ENCODE data around the gene MYO1B.

The MYO1B gene

GRCh38 chr2:191327484-191327883 lies 82.3 kb downstream of the MYO1B start:
- DNase-seq, result no peak

GRCh38 chr2:191328150-191328809 lies 83.1 kb downstream of the MYO1B start:
- DNase-seq, result no peak

DNA sequence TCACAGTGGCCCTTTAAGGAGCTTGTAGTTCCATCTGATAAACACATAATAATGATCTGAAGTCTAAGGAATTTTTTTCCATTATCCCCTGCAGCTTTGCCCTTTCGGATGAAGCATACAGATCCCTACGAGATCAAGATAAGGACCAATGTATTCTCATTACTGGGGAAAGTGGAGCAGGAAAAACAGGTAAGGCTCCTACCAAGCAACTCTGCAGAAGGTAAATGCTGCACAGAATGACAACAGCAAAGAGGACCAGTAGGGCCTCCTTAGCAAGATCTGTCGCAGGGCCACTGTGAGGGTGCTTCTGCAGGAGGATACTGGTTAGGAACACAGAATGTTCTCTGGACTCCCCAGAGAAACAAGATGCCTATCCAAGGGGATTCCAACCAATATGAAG lies 84.6 kb downstream of the MYO1B start:
- DNase-seq, result no peak

DNA sequence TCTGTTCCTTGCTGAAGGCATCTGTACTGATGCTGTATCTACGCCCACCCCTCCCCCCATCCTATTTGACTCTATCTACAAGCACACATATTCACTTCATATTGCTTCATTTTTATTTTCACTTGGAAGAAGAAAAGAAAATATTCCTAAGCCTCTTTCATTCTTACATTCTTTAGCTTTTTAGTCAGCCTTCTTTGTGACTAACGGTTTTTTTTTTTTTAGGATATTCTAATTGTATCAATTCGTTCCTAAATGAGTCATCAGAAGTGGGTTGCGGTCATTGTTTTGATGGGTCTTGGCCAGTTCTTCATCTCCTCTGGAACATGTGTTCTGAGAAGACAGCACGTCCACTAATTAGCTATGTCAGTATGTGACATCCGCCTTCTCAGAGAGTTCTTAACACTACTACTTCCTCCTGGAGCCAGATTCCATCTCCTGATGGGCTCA lies 88.7 kb downstream of the MYO1B start:
- no peak for DNase-seq

GRCh38 chr2:191335875-191336464 lies 90.8 kb downstream of the MYO1B start:
- no peak for DNase-seq

DNA sequence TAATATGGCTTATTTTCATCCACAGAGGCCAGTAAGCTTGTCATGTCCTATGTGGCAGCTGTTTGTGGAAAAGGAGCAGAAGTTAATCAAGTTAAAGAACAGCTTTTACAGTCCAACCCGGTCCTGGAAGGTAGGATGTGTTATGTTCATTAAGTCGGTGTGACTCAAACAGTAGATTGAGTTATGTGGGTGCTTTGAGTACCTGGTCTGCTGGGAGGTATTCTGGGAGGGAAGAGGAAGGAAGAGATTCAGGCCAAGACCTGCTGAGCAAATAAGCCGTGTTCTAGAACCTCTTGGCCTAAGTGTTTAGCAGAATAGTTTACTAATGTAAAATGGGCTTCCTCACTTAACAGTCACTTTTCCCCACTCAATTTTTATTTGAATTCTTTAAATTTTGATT lies 96.2 kb downstream of the MYO1B start:
- DNase-seq, result no peak

GRCh38 chr2:191343796-191344338 lies 98.7 kb downstream of the MYO1B start:
- no peak for DNase-seq

DNA sequence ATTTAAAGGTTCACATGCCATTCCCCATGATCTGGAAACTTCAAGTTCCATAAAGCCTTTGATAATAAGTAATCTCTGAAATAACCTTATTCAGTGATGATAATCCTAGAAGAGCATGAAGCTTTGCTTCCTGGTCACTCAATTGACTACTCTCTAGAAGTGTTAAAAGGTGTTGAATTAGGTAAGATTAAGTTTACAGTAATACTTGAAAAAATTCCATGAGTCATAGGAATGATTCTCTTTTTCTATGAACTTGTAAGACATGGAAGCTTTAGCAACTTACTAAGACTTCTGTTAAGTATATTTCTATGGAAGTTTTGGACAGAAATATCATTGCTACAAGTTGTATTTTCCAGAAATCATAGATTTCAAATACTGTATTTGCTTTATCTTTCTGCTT lies 100.6 kb downstream of the MYO1B start:
- no peak for DNase-seq

DNA sequence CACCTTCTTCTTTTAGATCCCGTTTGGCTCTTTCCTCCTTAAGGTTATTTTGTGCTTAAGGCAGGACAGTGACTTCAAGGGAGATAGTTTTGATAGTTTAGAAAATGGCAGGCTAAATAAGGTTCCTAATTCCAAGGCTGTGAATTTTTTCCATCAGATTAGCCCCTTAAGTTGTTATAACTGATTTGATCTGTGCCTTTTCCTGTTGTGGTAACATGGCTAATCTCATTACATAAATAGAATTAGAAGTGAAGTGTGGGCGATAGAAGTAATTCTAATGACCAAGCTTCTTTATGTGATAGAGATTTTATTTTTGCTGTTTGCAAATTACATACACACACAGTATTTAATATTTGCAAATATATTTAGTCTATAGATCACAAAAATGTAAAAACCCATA lies 102.0 kb downstream of the MYO1B start:
- DNase-seq, result no peak

DNA sequence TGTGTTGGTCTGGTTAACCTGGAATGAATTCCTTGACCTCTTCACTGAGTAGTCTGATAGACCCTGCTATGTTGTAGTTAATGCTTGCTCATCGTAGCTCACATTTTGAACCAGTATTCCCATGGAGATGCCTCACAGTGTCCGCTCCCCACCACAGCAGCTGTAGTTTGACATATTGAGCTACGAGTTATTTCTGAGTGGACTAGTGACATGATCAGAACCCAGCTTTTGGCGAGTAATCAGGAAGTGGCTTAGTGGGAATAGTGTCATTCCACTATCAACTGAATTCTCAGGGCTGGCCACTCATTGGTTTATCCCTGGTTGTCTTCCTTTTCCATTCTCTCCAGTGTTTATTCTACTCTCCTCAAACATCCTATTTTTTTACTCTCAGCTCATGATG lies 102.7 kb downstream of the MYO1B start:
- no peak for DNase-seq

- DNase-seq, result no peak
These were observed 104.8 kb downstream of the MYO1B start for GRCh38 chr2:191349990-191350389.

DNA sequence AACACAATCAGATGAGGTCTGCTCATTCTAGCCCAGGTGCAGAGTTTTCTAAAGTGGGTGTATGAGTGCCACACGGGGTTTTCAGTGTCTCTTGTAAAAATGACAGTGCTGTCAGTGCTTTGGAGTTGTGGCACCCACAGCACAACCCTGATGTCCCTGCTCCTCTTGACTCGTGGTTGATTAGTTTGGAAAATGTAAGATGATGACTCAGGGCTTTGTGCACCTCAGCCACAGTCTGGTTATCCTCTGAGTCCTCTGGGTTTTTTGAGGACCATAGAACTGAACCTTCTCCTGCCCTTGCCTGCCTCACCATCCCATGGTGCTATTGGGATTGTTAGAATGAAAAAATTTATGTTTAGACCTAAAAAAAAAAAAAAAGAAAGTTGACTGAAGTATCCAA lies 105.6 kb downstream of the MYO1B start:
- no peak for DNase-seq

GRCh38 chr2:191351298-191351697 lies 106.1 kb downstream of the MYO1B start:
- no peak for DNase-seq

- no peak for DNase-seq
These were observed 106.7 kb downstream of the MYO1B start for GRCh38 chr2:191351921-191352320.

DNA sequence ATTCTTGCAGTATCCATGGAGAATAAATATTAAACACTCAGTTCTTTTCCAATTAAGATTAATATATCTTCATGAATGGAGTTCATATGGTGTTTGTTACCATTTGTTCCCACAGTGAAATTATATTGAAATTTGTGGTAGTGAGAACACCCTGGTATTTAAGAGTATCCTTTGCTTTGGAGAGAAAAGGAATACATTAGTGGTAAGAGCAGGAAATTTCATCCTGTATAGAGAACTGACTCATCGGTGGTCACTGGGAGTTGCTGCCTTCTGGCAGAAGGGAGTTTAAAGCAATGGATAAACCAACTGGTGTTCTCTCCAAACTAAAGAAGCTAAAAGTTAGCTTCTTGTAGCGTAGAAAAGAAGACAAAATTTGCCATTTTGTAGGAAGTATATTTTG lies 107.3 kb downstream of the MYO1B start:
- no peak for DNase-seq

GRCh38 chr2:191355170-191355758 lies 110.1 kb downstream of the MYO1B start:
- DNase-seq, result no peak

- DNase-seq, result no peak
These were observed 112.5 kb downstream of the MYO1B start for GRCh38 chr2:191357678-191358077.

- DNase-seq, result no peak
These were observed 113.3 kb downstream of the MYO1B start for GRCh38 chr2:191358325-191359025.

DNA sequence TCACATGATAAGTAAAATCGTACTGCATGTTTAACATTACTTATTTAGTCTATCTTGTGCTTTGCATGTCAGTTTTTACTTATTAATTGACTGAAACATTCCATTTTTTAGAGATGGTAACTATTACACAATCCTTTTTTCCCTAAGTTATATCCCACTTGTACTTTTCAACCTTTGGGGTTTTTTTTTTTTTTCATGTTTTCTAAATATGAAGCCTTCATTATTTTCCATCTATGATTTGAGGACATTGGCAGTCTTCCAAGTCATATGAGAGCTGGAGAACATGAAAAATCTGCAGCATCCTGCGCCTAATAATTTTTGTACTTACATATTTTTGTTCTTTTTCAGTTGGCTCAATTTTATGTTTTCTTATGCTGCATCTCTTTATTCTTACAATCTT lies 113.9 kb downstream of the MYO1B start:
- DNase-seq, result no peak

DNA sequence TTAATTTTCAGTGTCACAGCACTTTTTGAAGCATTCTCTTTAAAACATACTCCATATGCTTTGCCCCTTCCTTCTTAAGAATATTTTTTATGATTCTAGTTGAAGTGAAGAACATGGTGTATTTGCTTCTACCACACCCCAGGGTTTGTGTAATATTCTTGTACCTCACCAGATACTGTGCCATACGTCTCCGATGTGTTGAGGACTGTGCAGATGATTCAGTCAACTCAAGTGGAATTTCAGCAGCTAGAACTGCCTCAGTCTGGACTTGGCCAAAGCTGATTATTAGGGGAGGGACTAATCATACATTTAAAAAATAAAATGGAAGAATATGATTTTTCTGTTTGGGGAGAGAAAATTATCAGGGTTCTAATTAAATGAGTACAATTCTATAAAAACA lies 115.7 kb downstream of the MYO1B start:
- no peak for DNase-seq

- no peak for DNase-seq
These were observed 117.6 kb downstream of the MYO1B start for GRCh38 chr2:191362841-191363240.

- DNase-seq, result no peak
These were observed 118.1 kb downstream of the MYO1B start for GRCh38 chr2:191363267-191363666.

- DNase-seq, result no peak
These were observed 119.9 kb downstream of the MYO1B start for GRCh38 chr2:191365089-191365488.

DNA sequence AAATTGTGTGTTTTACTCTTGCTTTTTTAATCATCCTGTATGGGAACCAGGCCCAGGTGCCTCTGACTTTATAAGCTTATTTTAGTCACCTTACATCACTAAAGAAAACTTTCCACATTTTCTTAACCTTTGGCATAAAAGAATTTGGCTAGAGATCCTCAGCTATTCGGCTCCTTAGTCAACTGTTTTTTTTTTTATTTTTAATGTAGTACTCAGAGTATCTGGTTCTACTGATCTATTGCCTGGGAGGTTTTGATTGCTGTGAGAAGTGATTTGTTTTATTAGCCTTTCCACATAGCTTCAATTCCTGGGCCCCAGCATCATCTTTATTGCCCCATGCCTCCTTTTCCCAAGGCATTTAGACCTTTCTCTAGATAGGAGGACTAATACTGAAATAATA lies 121.0 kb downstream of the MYO1B start:
- no peak for DNase-seq
